Stimulated activated CD8-positive, alpha-beta memory T cell treated with anti-CD3 and anti-CD28 coated beads, Interleukin-15, amount 100 ng/mL, for 4 hours (primary cell): Measurements from ENCODE around the gene BTG4.

Experiments
- DNase-seq, 2 donors: peaks; one replicate each; pipeline ENCODE4 v3.0.0-alpha.2; 2020; ENCODE audit warnings: low read depth in 2 of 2

BTG4 gene

GRCh38 chr11:111490496-111490895 is 21.7 kb downstream of the BTG4 start:
- no peak for DNase-seq

GRCh38 chr11:111483431-111483830 is 28.8 kb downstream of the BTG4 start:
- DNase-seq: no peak

GRCh38 chr11:111479666-111480065 is 32.5 kb downstream of the BTG4 start:
- no peak for DNase-seq

GRCh38 chr11:111477898-111478297 is 34.3 kb downstream of the BTG4 start:
- no peak for DNase-seq

- no peak for DNase-seq
These were observed 35.2 kb downstream of the BTG4 start for GRCh38 chr11:111476956-111477355.

GRCh38 chr11:111476366-111476765 is 35.8 kb downstream of the BTG4 start:
- DNase-seq: no peak

GRCh38 chr11:111474432-111474831 is 37.8 kb downstream of the BTG4 start:
- no peak for DNase-seq

- DNase-seq: no peak
These were observed 40.0 kb downstream of the BTG4 start for GRCh38 chr11:111472228-111472627.

GRCh38 chr11:111469200-111469599 is 43.0 kb downstream of the BTG4 start:
- DNase-seq: no peak

- DNase-seq: no peak
These were observed 45.6 kb downstream of the BTG4 start for GRCh38 chr11:111466615-111467014.

GRCh38 chr11:111465400-111465799 is 46.8 kb downstream of the BTG4 start:
- no peak for DNase-seq

- no peak for DNase-seq
These were observed 48.9 kb downstream of the BTG4 start for GRCh38 chr11:111463276-111463675.

GRCh38 chr11:111462329-111462728 is 49.9 kb downstream of the BTG4 start:
- DNase-seq: no peak

- DNase-seq: no peak
These were observed 50.5 kb downstream of the BTG4 start for GRCh38 chr11:111461460-111462235.

- no peak for DNase-seq
These were observed 51.3 kb downstream of the BTG4 start for GRCh38 chr11:111460856-111461255.

GRCh38 chr11:111460340-111460739 is 51.8 kb downstream of the BTG4 start:
- no peak for DNase-seq

GRCh38 chr11:111459506-111460270 is 52.5 kb downstream of the BTG4 start:
- no peak for DNase-seq

- no peak for DNase-seq
These were observed 54.3 kb downstream of the BTG4 start for GRCh38 chr11:111457731-111458368.

GRCh38 chr11:111456859-111457730 is 55.1 kb downstream of the BTG4 start:
- DNase-seq: no peak

GRCh38 chr11:111456086-111456858 is 55.9 kb downstream of the BTG4 start:
- DNase-seq: no peak
